Stimulated activated naive CD8-positive, alpha-beta T cell treated with anti-CD3 and anti-CD28 coated beads, Interleukin-15, amount 100 ng/mL, for 72 hours (primary cell): ENCODE data around the gene COPS4.

Experiments
- ATAC-seq: fragments of 150-1000 bp; cut with Tn5 transposase; 2 replicates; pipeline ENCODE4 v1.10.0; 2021; ENCODE audit warnings: mild to moderate bottlenecking, moderate library complexity
- DNase-seq, 2 donors: peaks; one replicate each; pipeline ENCODE4 v3.0.0; 2021 to 2022
- H3K27ac Mint-ChIP-seq, 2 donors: one replicate each; pipeline ENCODE4 v1.8.0; 2022; ENCODE audit warnings: mild to moderate bottlenecking in 2 of 2, mixed read lengths in 2 of 2, moderate library complexity in 2 of 2
- H3K27me3 Mint-ChIP-seq: one replicate; pipeline ENCODE4 v1.8.0; 2022; ENCODE audit warnings: mixed read lengths
- H3K4me1 Mint-ChIP-seq: one replicate; pipeline ENCODE4 v1.8.0; 2022; ENCODE audit warnings: mild to moderate bottlenecking, mixed read lengths
- H3K4me3 Mint-ChIP-seq, 2 donors: one replicate each; pipeline ENCODE4 v1.8.0; 2022; ENCODE audit warnings: mild to moderate bottlenecking in 2 of 2, mixed read lengths in 2 of 2, moderate library complexity in 1 of 2
- H3K9me3 Mint-ChIP-seq, 2 donors: one replicate each; pipeline ENCODE4 v1.8.0; 2022; ENCODE audit warnings: mixed read lengths in 2 of 2

Gene COPS4

DNA sequence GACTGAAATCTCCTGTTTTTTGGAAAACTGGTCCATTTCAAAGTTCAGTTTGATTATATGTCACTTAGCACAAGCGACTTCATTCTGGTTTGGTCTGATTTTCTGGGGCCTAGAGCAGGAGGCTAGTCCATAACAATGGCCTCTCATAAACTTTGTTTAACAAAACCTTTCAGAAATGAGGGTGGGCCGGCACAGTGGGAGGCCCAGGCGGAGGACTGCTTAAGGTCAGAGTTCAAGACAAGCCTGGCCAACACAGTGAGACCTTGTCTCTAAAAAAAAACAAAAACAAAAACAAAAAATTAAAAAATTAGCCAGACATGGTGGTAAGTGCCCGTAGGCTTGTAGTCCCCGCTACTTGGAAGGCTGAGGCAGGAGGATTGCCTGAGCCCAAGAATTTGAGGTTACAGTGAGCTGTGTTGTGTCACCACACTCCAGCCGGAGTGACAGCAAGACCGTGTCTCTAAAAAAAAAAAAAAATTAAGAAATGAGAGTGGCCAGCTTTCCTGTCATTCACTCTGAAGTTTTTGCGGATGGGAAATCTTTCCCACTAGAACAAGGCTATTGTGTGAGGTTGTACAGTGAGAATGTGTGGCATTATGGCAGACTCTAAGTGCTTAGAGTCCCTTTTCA is 80.8 kb downstream of the COPS4 start:
- DNase-seq (no peak), ATAC-seq (no peak)
- peak overlapping the region in 1 of 2 donors; percentile 99 for H3K4me3 Mint-ChIP-seq
- no peak overlapping the region for H3K27ac Mint-ChIP-seq
- peaks cover 41% of the 10 kb centered on the region for H3K4me1 Mint-ChIP-seq
- H3K9me3 Mint-ChIP-seq, result no peaks in the 10 kb centered on the region
- no peaks in the 10 kb centered on the region for H3K27me3 Mint-ChIP-seq

GRCh38 chr4:83118869-83119268 is 83.9 kb downstream of the COPS4 start:
- ATAC-seq (no peak), DNase-seq (no peak)
- no peak overlapping the region for H3K27ac Mint-ChIP-seq
- H3K4me1 Mint-ChIP-seq, result peaks cover 34% of the 10 kb centered on the region
- H3K9me3 Mint-ChIP-seq, result no peaks in the 10 kb centered on the region
- H3K27me3 Mint-ChIP-seq, result no peaks in the 10 kb centered on the region
- H3K4me3 Mint-ChIP-seq, result no peak overlapping the region

GRCh38 chr4:83121246-83121645 is 86.3 kb downstream of the COPS4 start:
- no peak overlapping the region for H3K4me3 Mint-ChIP-seq
- no peaks in the 10 kb centered on the region for H3K9me3 Mint-ChIP-seq
- H3K4me1 Mint-ChIP-seq, result peaks cover 27% of the 10 kb centered on the region
- no peak for DNase-seq
- H3K27me3 Mint-ChIP-seq, result no peaks in the 10 kb centered on the region
- no peak for ATAC-seq
- H3K27ac Mint-ChIP-seq, result no peak overlapping the region

- Mint-ChIP-seq H3K27ac (no peak overlapping the region), H3K4me3 (no peak overlapping the region), H3K9me3 (no peaks in the 10 kb centered on the region), H3K4me1 (peaks cover 26% of the 10 kb centered on the region), H3K27me3 (no peaks in the 10 kb centered on the region)
- ATAC-seq (no peak), DNase-seq (no peak)
Observed at GRCh38 chr4:83124111-83124780, 89.3 kb downstream of the COPS4 start.
